Type B pancreatic cell (in vitro differentiated cells): ENCODE data around the gene SEMA4F. TPM values are rescaled to one million over a fixed set of nuclear protein-coding genes. Genes with fewer than 3 reads are reported as not detected.

Source experiments
- DNase-seq: peaks from one replicate; pipeline ENCODE4 v3.0.0; 2021; ENCODE audit warnings: mixed read lengths; ENCODE audit not compliant: unreplicated experiment; ENCODE audit errors: extremely low spot score
- H3K27ac Mint-ChIP-seq: 2 replicates; pipeline ENCODE4 v1.8.0; 2021; ENCODE audit warnings: mild to moderate bottlenecking, mixed read lengths
- H3K27me3 Mint-ChIP-seq: 2 replicates; pipeline ENCODE4 v1.8.0; 2021; ENCODE audit warnings: mixed read lengths
- H3K36me3 Mint-ChIP-seq: 2 replicates; pipeline ENCODE4 v1.8.0; 2021; ENCODE audit warnings: mixed read lengths
- H3K4me1 Mint-ChIP-seq: one replicate; pipeline ENCODE4 v1.8.0; 2021; ENCODE audit warnings: mixed read lengths; ENCODE audit not compliant: unreplicated experiment
- H3K4me3 Mint-ChIP-seq: 2 replicates; pipeline ENCODE4 v1.8.0; 2021; ENCODE audit warnings: mild to moderate bottlenecking, mixed read lengths
- H3K9me3 Mint-ChIP-seq: 2 replicates; pipeline ENCODE4 v1.8.0; 2021; ENCODE audit warnings: mixed read lengths
- CTCF ChIP-seq: fragments of 200-600 bp; sonication (generic); conservative IDR thresholded peaks from 2 replicates; pipeline ENCODE4 v1.5.0; 2021; ENCODE audit warnings: antibody characterized with exemption, mild to moderate bottlenecking
- total RNA-seq: library from RNA; stranded (reverse); gene quantifications from 2 replicates; pipeline ENCODE4 v1.2.1, GENCODE V29; 2021; ENCODE audit warnings: low replicate concordance

The SEMA4F gene
- total RNA-seq, 1 donor from 2014 or later = 17.0 TPM

- no peak for TF ChIP-seq CTCF
- peaks cover 11% of the 10 kb centered on the region for H3K27me3 Mint-ChIP-seq
- no peaks in the 10 kb centered on the region for H3K9me3 Mint-ChIP-seq
- H3K36me3 Mint-ChIP-seq = no peaks in the 10 kb centered on the region
- no peaks in the 10 kb centered on the region for H3K4me1 Mint-ChIP-seq
- H3K27ac Mint-ChIP-seq = no peak overlapping the region
- no peak for DNase-seq
- H3K4me3 Mint-ChIP-seq = no peak overlapping the region
Measured at GRCh38 chr2:74689671-74690070, 35.6 kb downstream of the SEMA4F start.

- H3K4me3 Mint-ChIP-seq = no peak overlapping the region
- peak; percentile 86 for TF ChIP-seq CTCF
- no peaks in the 10 kb centered on the region for H3K4me1 Mint-ChIP-seq
- no peak for DNase-seq
- no peaks in the 10 kb centered on the region for H3K36me3 Mint-ChIP-seq
- H3K9me3 Mint-ChIP-seq = no peaks in the 10 kb centered on the region
- H3K27ac Mint-ChIP-seq = no peak overlapping the region
- peaks cover 16% of the 10 kb centered on the region for H3K27me3 Mint-ChIP-seq
Measured at GRCh38 chr2:74690571-74690970, 36.5 kb downstream of the SEMA4F start.

- H3K27me3 Mint-ChIP-seq = peaks cover 19% of the 10 kb centered on the region
- H3K9me3 Mint-ChIP-seq = no peaks in the 10 kb centered on the region
- no peak for TF ChIP-seq CTCF
- no peak overlapping the region for H3K4me3 Mint-ChIP-seq
- H3K27ac Mint-ChIP-seq = no peak overlapping the region
- H3K4me1 Mint-ChIP-seq = no peaks in the 10 kb centered on the region
- no peaks in the 10 kb centered on the region for H3K36me3 Mint-ChIP-seq
- no peak for DNase-seq
Measured at GRCh38 chr2:74691929-74692328, 37.9 kb downstream of the SEMA4F start.

- no peaks in the 10 kb centered on the region for H3K4me1 Mint-ChIP-seq
- H3K27me3 Mint-ChIP-seq = peaks cover 19% of the 10 kb centered on the region
- H3K27ac Mint-ChIP-seq = no peak overlapping the region
- H3K9me3 Mint-ChIP-seq = no peaks in the 10 kb centered on the region
- no peak overlapping the region for H3K4me3 Mint-ChIP-seq
- DNase-seq = no peak
- H3K36me3 Mint-ChIP-seq = no peaks in the 10 kb centered on the region
- TF ChIP-seq CTCF = no peak
Measured at GRCh38 chr2:74693213-74693612, 39.2 kb downstream of the SEMA4F start.

GRCh38 chr2:74693668-74694067 is 39.6 kb downstream of the SEMA4F start:
- Mint-ChIP-seq H3K36me3 (no peaks in the 10 kb centered on the region), H3K4me1 (no peaks in the 10 kb centered on the region), H3K27me3 (peaks cover 19% of the 10 kb centered on the region), H3K27ac (no peak overlapping the region), H3K4me3 (no peak overlapping the region), H3K9me3 (no peaks in the 10 kb centered on the region)
- no peak for TF ChIP-seq CTCF
- no peak for DNase-seq

- Mint-ChIP-seq H3K4me1 (no peaks in the 10 kb centered on the region), H3K27ac (no peak overlapping the region), H3K4me3 (no peak overlapping the region), H3K9me3 (no peaks in the 10 kb centered on the region), H3K27me3 (peaks cover 21% of the 10 kb centered on the region), H3K36me3 (no peaks in the 10 kb centered on the region)
- DNase-seq = no peak
- TF ChIP-seq CTCF = no peak
Measured at GRCh38 chr2:74694281-74694680, 40.2 kb downstream of the SEMA4F start.
